Measurements from ENCODE around the gene ZNF747.
A peak's percentile ranks its signal among the peaks of the same experiment; 100 is the strongest.

Gene ZNF747

GRCh38 chr16:30515275-30515674, 19.4 kb downstream of the ZNF747 start:
- no peak for DNase-seq (ENCODE audit: low spot score)

- no peak for DNase-seq (ENCODE audit: low spot score)
These were observed 23.1 kb downstream of the ZNF747 start for GRCh38 chr16:30511509-30511908.

GRCh38 chr16:30510376-30510938, 24.2 kb downstream of the ZNF747 start:
- no peak for DNase-seq (ENCODE audit: low spot score)

GRCh38 chr16:30509081-30509765, 25.4 kb downstream of the ZNF747 start:
- no peak for DNase-seq (ENCODE audit: low spot score)

GRCh38 chr16:30503403-30504296, 31.0 kb downstream of the ZNF747 start:
- DNase-seq (ENCODE audit: low spot score), result no peak

- DNase-seq (ENCODE audit: low spot score), result no peak
These were observed 35.4 kb downstream of the ZNF747 start for GRCh38 chr16:30499284-30499683.

GRCh38 chr16:30494709-30495108, 39.9 kb downstream of the ZNF747 start:
- no peak for DNase-seq (ENCODE audit: low spot score)

- DNase-seq (ENCODE audit: low spot score), result no peak
These were observed 40.6 kb downstream of the ZNF747 start for GRCh38 chr16:30493941-30494488.

- peak; percentile 91 for DNase-seq (ENCODE audit: low spot score)
These were observed 42.8 kb downstream of the ZNF747 start for GRCh38 chr16:30491744-30492308.

- no peak for DNase-seq (ENCODE audit: low spot score)
These were observed 43.4 kb downstream of the ZNF747 start for GRCh38 chr16:30491229-30491628.

- DNase-seq (ENCODE audit: low spot score), result no peak
These were observed 44.4 kb downstream of the ZNF747 start for GRCh38 chr16:30490210-30490609.

- DNase-seq (ENCODE audit: low spot score), result no peak
These were observed 45.7 kb downstream of the ZNF747 start for GRCh38 chr16:30488764-30489605.

- DNase-seq (ENCODE audit: low spot score), result peak; percentile 28
These were observed 48.7 kb downstream of the ZNF747 start for GRCh38 chr16:30485818-30486436.

- no peak for DNase-seq (ENCODE audit: low spot score)
These were observed 49.8 kb downstream of the ZNF747 start for GRCh38 chr16:30484887-30485286.

- peak; percentile 17 for DNase-seq (ENCODE audit: low spot score)
These were observed 52.3 kb downstream of the ZNF747 start for GRCh38 chr16:30482366-30482765.

- DNase-seq (ENCODE audit: low spot score), result no peak
These were observed 53.3 kb downstream of the ZNF747 start for GRCh38 chr16:30481381-30481780.
